SJSA1 (cell line): ENCODE measurements around the gene DCTD. TPM values are rescaled to one million over a fixed set of nuclear protein-coding genes. Genes with fewer than 3 reads are reported as not detected.

Experiments
- DNase-seq, 2 experiments: peaks; one replicate each; pipeline ENCODE4 v3.0.0-alpha.2; 2015 to 2020; ENCODE audit warnings: low spot score in 2 of 2, low read depth in 1 of 2
- H3K27ac ChIP-seq: fragments of 250-450 bp; sonication (Bioruptor Pico); 2 replicates; pipeline ENCODE4 v1.5.1; 2020; ENCODE audit warnings: mild to moderate bottlenecking, moderate library complexity
- H3K27me3 ChIP-seq: fragments of 250-450 bp; sonication (Bioruptor Pico); replicated peaks from 2 replicates; pipeline ENCODE4 v1.5.1; 2020; ENCODE audit warnings: mild to moderate bottlenecking, moderate library complexity
- H3K36me3 ChIP-seq: fragments of 250-450 bp; sonication (Bioruptor Pico); 2 replicates; pipeline ENCODE4 v1.5.1; 2020; ENCODE audit warnings: mild to moderate bottlenecking
- H3K4me1 ChIP-seq: fragments of 250-450 bp; sonication (Bioruptor Pico); replicated peaks from 2 replicates; pipeline ENCODE4 v1.6.1; 2021; ENCODE audit warnings: mild to moderate bottlenecking
- H3K4me3 ChIP-seq: fragments of 250-450 bp; sonication (Bioruptor Pico); 2 replicates; pipeline ENCODE4 v1.5.1; 2020; ENCODE audit warnings: mild to moderate bottlenecking
- H3K9me3 ChIP-seq: fragments of 250-450 bp; sonication (Bioruptor Pico); replicated peaks from 2 replicates; pipeline ENCODE4 v1.5.1; 2020; ENCODE audit warnings: mild to moderate bottlenecking
- total RNA-seq: library from RNA; depleted of rRNA; stranded (reverse); fragments of >200 nt; shearing (Covaris generic); gene quantifications from 2 replicates; pipeline ENCODE4 v1.2.3, GENCODE V29; 2014

Gene DCTD
- total RNA-seq, 1 experiment from 2014 or later, result 99.7 TPM

GRCh38 chr4:182893474-182894080 is 23.6 kb downstream of the DCTD start:
- Histone ChIP-seq H3K9me3 (no peaks in the 10 kb centered on the region), H3K4me3 (no peak overlapping the region), H3K27me3 (no peaks in the 10 kb centered on the region), H3K36me3 (peaks cover 83% of the 10 kb centered on the region), H3K4me1 (no peaks in the 10 kb centered on the region), H3K27ac (no peak overlapping the region)
- DNase-seq, result no peak

DNA sequence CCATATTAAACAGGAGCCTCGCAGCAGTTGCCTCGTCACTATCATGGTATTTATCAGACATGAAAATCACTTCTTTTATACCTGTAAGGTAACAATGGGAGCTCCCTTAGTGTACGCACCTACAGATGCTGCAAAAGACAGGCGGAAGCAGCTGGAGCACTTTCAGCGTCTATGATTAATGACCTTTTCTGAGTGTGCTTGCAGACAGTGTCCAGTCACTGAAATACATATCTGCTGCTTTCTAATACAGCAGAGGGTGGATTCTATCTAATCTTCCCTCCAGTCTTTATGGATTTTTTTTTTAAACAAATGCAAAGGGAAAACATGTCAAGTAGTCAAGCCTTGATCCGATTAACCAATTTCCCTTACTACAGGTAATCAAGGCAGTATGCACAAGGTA is 24.1 kb downstream of the DCTD start:
- Histone ChIP-seq H3K27me3 (no peaks in the 10 kb centered on the region), H3K27ac (no peak overlapping the region), H3K4me1 (no peaks in the 10 kb centered on the region), H3K4me3 (no peak overlapping the region), H3K36me3 (peaks cover 81% of the 10 kb centered on the region), H3K9me3 (no peaks in the 10 kb centered on the region)
- no peak for DNase-seq

DNA sequence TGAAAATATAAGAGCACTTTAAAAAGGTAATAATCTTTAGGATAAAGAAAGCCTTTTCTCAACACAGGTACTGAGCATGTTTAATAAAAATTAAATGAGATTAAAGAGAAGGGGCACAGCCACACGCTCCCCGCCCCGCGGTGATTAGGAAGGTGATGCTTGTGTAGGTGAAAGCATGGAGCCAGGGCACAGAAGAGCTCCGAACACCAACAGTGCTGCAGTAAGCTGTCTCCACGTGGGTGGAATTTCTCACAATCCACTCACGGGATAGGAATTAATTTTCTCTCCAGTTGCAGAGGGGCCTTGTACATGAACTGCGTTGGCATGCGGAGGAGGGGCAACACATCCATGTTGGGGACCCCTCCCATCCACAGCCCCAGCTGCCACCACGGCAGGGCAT is 27.0 kb downstream of the DCTD start:
- no peaks in the 10 kb centered on the region for H3K9me3 ChIP-seq
- no peak overlapping the region for H3K27ac ChIP-seq
- no peaks in the 10 kb centered on the region for H3K27me3 ChIP-seq
- H3K4me3 ChIP-seq, result no peak overlapping the region
- H3K36me3 ChIP-seq, result peaks cover 78% of the 10 kb centered on the region
- no peaks in the 10 kb centered on the region for H3K4me1 ChIP-seq
- DNase-seq, result no peak

GRCh38 chr4:182888891-182889290 is 28.3 kb downstream of the DCTD start:
- Histone ChIP-seq H3K36me3 (peaks cover 72% of the 10 kb centered on the region), H3K4me1 (no peaks in the 10 kb centered on the region), H3K9me3 (no peaks in the 10 kb centered on the region), H3K27me3 (no peaks in the 10 kb centered on the region), H3K4me3 (no peak overlapping the region), H3K27ac (no peak overlapping the region)
- no peak for DNase-seq

- no peak overlapping the region for H3K4me3 ChIP-seq
- H3K36me3 ChIP-seq, result peaks cover 70% of the 10 kb centered on the region
- no peaks in the 10 kb centered on the region for H3K9me3 ChIP-seq
- no peak overlapping the region for H3K27ac ChIP-seq
- DNase-seq, result no peak
- H3K27me3 ChIP-seq, result no peaks in the 10 kb centered on the region
- no peaks in the 10 kb centered on the region for H3K4me1 ChIP-seq
These were observed 30.4 kb downstream of the DCTD start for GRCh38 chr4:182886768-182887167.

DNA sequence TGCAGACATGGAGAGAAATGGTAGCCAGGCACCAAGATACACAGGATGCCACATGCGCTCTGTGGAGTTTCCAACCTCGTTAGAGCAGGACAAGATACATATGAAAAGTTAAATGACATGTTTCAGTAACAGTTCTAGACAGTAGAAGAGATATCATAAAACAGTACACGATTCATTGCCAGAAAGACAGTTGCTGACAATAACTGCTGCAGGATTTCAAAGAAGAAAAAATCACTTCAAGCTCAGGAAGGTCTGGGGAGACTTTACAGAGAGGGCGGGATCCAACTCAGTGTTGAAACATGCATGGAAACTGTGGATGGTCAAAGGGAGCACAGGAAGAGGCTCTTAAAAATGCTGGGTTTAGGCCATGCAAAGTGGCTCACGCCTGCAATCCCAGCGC is 31.0 kb downstream of the DCTD start:
- Histone ChIP-seq H3K36me3 (peaks cover 66% of the 10 kb centered on the region), H3K27me3 (no peaks in the 10 kb centered on the region), H3K4me1 (no peaks in the 10 kb centered on the region), H3K9me3 (no peaks in the 10 kb centered on the region), H3K27ac (no peak overlapping the region), H3K4me3 (no peak overlapping the region)
- no peak for DNase-seq

DNA sequence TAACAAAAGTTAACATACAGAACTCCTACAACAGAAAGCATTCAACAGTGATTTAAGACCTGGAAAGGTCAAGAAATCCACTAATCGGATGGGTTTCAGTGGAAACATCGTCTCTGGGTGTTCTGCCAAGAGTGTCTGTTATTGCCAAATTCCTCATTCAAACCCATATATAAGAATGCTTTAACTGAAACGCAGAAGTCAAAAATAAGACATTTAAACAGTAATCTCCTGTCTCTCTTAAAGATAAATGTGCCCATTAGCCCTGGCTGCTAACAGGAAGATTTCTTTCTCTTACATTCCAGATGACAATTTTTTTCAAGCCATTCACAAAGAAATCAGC is 31.5 kb downstream of the DCTD start:
- H3K9me3 ChIP-seq, result no peaks in the 10 kb centered on the region
- H3K4me1 ChIP-seq, result no peaks in the 10 kb centered on the region
- H3K4me3 ChIP-seq, result no peak overlapping the region
- no peak for DNase-seq
- no peaks in the 10 kb centered on the region for H3K27me3 ChIP-seq
- peaks cover 61% of the 10 kb centered on the region for H3K36me3 ChIP-seq
- H3K27ac ChIP-seq, result no peak overlapping the region

DNA sequence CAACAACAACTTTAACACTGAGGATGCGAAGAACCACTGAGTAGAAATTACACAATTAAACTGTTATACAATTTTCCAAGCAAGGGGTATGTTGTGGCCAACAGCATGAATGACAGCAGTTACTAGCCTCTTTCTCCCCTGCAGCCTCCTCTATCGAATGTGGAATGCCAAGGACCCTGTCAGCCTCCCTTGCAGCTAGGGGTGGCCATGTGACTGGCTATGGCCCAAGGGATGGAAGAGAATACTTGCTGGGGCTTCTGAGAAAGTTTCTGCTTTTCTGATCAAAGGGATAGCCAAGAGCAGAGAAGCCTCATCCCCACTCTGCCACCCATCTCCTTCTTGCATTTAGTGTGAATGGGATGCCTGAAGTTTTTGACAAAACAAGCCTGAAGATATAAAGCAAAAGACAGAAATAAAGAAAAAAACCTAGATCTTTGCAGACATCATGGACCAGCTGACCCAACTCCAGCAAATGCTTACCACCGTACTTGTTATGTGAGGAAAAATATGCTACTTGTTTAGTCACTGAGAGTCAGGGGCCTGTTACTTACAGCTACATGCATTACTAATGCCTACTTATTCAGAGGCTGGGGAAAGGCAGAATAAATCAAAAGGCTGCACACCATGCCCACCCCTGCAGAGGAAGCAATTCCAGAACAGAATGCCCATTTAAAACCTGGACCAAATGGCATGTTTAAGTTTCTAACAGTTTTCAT is 32.0 kb downstream of the DCTD start:
- Histone ChIP-seq H3K9me3 (no peaks in the 10 kb centered on the region), H3K4me1 (no peaks in the 10 kb centered on the region), H3K36me3 (peaks cover 55% of the 10 kb centered on the region), H3K4me3 (no peak overlapping the region), H3K27ac (no peak overlapping the region), H3K27me3 (no peaks in the 10 kb centered on the region)
- no peak for DNase-seq

DNA sequence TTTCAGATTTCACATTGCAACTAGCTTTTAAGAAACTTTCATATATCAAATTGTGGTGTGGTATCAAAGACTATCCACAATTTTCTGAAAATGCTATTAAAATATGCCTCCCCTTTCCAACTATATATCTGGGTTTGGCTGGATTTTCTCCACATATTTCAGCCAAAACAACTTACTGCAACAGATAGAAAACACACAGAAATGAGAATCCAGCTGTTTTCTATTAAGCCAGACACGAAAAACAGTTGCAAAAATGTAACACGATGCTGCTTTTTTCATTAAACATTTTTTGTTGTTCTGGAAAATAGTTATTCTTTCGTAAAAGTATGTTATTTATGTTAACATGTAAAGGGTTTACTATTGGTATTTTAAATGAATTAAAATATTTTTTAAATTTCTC is 33.1 kb downstream of the DCTD start:
- Histone ChIP-seq H3K27me3 (no peaks in the 10 kb centered on the region), H3K9me3 (no peaks in the 10 kb centered on the region), H3K4me1 (no peaks in the 10 kb centered on the region), H3K4me3 (no peak overlapping the region), H3K27ac (no peak overlapping the region), H3K36me3 (peaks cover 46% of the 10 kb centered on the region)
- DNase-seq, result no peak

GRCh38 chr4:182883351-182883750 is 33.8 kb downstream of the DCTD start:
- Histone ChIP-seq H3K4me3 (no peak overlapping the region), H3K27ac (no peak overlapping the region), H3K9me3 (no peaks in the 10 kb centered on the region), H3K4me1 (no peaks in the 10 kb centered on the region), H3K27me3 (no peaks in the 10 kb centered on the region), H3K36me3 (peaks cover 41% of the 10 kb centered on the region)
- no peak for DNase-seq

DNA sequence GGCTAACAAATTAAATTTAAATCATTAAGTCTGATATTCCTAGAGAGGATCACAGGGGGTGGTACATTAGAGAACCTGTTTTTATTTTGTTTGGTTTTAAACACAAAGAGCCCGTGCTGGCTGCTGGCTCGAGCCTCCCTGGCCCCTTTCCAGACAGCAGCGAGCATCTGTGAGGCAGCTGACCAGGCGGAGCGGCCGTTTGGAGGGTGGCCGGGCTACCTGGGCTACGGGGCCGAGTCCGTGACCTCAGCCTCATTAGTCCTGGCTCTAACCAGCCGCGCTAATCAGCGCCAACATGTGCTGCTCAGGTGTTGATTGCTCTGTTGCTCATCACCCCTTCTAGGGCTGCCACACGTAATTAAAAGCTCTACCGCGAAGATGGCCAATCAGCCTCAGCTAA is 35.3 kb downstream of the DCTD start:
- DNase-seq, result no peak
- Histone ChIP-seq H3K4me3 (no peak overlapping the region), H3K27ac (no peak overlapping the region), H3K36me3 (peaks cover 38% of the 10 kb centered on the region), H3K4me1 (no peaks in the 10 kb centered on the region), H3K9me3 (no peaks in the 10 kb centered on the region), H3K27me3 (no peaks in the 10 kb centered on the region)

DNA sequence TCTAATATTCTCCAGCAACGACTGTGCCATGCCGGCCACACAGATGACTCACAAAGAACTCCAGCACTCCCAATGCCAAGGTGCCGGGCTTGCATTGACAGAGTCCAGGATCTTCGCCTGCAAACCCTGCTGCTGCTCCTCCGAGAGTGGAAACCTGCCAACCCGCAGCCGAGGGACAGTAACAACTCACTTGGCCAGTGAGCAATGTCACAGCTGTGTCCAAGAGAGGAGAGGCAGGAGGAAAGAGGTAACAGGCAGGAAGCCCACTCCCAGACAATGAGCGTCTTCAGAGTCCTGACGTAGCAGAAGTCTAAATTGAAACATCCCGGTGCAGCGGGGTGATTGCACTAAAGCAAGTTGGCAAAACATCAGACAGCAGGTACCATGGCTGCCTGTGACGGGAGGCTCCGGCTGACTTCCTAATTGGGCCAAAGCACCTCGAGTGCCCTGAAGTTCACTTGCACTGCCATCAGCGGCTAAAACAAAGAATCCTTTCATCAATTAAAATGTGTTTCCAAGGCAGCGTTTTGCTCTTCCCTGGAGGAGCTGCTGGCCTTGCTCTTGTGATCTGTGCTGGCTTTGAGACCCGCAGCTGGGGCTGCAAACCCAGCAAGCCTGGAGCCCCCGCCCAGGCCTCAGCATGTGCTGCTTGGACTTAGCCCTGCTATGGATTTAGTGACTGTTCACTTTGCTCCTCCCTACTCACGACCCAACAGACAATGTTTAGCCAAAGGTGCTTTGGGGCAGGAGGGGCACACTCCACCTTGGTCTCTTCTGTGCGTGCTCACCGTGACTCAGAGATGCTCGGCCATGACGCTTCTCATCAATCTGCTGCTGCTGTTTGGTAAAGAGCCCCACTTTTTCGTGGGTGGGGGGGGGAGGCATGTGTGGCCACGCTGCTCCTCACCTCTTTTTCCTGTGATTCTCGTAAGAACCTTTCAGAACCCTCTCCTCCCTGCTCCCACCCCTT is 36.5 kb downstream of the DCTD start:
- Histone ChIP-seq H3K27ac (no peak overlapping the region), H3K4me1 (no peaks in the 10 kb centered on the region), H3K36me3 (peaks cover 27% of the 10 kb centered on the region), H3K27me3 (no peaks in the 10 kb centered on the region), H3K4me3 (no peak overlapping the region), H3K9me3 (no peaks in the 10 kb centered on the region)
- no peak for DNase-seq

GRCh38 chr4:182879913-182880312 is 37.3 kb downstream of the DCTD start:
- no peak overlapping the region for H3K27ac ChIP-seq

More at GRCh38 chr4:182879913-182880312, 37.3 kb downstream of the DCTD start:
- no peak for DNase-seq
- Histone ChIP-seq H3K4me3 (no peak overlapping the region), H3K36me3 (peaks cover 19% of the 10 kb centered on the region), H3K4me1 (no peaks in the 10 kb centered on the region), H3K27me3 (no peaks in the 10 kb centered on the region), H3K9me3 (no peaks in the 10 kb centered on the region)
